Mesenchymal stem cell (in vitro differentiated cells and primary cell): ENCODE measurements around the gene LIMS1.
"Not testable (repeated sequence)": the region's sequence is repeated elsewhere in the genome, so short reads cannot be mapped to it uniquely, and the experiment has no call there.

Source experiments
- DNase-seq: peaks from one replicate; pipeline ENCODE4 v3.0.0-alpha.2; 2013
- H2AFZ ChIP-seq: one replicate; pipeline ENCODE4 v1.6.1; 2013; ENCODE audit warnings: low read depth, mild to moderate bottlenecking, control low read depth, inconsistent platforms, low read length, moderate library complexity
- H2AK5ac ChIP-seq: 2 replicates; pipeline ENCODE4 v1.6.1; 2013; ENCODE audit warnings: low read length, moderate library complexity, mild to moderate bottlenecking, inconsistent platforms; ENCODE audit not compliant: severe bottlenecking
- H2BK120ac ChIP-seq: one replicate; pipeline ENCODE4 v1.6.1; 2013; ENCODE audit warnings: low read depth, mild to moderate bottlenecking, inconsistent platforms, low read length, moderate library complexity
- H2BK12ac ChIP-seq, 2 experiments: one replicate each; pipeline ENCODE4 v1.6.1; 2013; ENCODE audit warnings: inconsistent platforms in 2 of 2, low read length in 2 of 2, mild to moderate bottlenecking in 2 of 2, moderate library complexity in 2 of 2, control low read depth in 1 of 2
- H2BK15ac ChIP-seq: one replicate; pipeline ENCODE4 v1.6.1; 2013; ENCODE audit warnings: mild to moderate bottlenecking, low read depth, inconsistent platforms; ENCODE audit not compliant: poor library complexity, severe bottlenecking
- H2BK5ac ChIP-seq: 2 replicates; pipeline ENCODE4 v1.6.1; 2013; ENCODE audit warnings: low read depth, mild to moderate bottlenecking, low read length, control low read depth, inconsistent platforms; ENCODE audit not compliant: poor library complexity, severe bottlenecking
- H3K14ac ChIP-seq, 2 experiments: one replicate each; pipeline ENCODE4 v1.6.1; 2013; ENCODE audit warnings: inconsistent platforms in 2 of 2, low read length in 2 of 2, control low read depth in 1 of 2, mild to moderate bottlenecking in 1 of 2, moderate library complexity in 1 of 2
- H3K18ac ChIP-seq, 2 experiments: one replicate each; pipeline ENCODE4 v1.6.1; 2013; ENCODE audit warnings: inconsistent platforms in 2 of 2, low read length in 2 of 2, control low read depth in 1 of 2, low read depth in 1 of 2, mild to moderate bottlenecking in 1 of 2
- H3K23ac ChIP-seq, 2 experiments: one replicate each; pipeline ENCODE4 v1.6.1; 2013; ENCODE audit warnings: inconsistent platforms in 2 of 2, low read length in 2 of 2, mild to moderate bottlenecking in 2 of 2, moderate library complexity in 2 of 2, control low read depth in 1 of 2
- H3K27ac ChIP-seq: 2 replicates; pipeline ENCODE4 v1.5.1; 2013; ENCODE audit warnings: mild to moderate bottlenecking, moderate library complexity, low read length, control low read depth, inconsistent platforms; ENCODE audit not compliant: poor library complexity, severe bottlenecking
- H3K27me3 ChIP-seq, 2 experiments: 2 replicates each; pipeline versions ENCODE4 v1.6.1 to v1.7.0; 2013; ENCODE audit warnings: low read length in 2 of 2, mild to moderate bottlenecking in 2 of 2, moderate library complexity in 2 of 2, control low read depth in 1 of 2, inconsistent platforms in 1 of 2; ENCODE audit not compliant: control insufficient read depth in 1 of 2, insufficient read depth in 1 of 2
- H3K36me3 ChIP-seq, 2 experiments: 2 replicates each; pipeline versions ENCODE4 v1.6.1 to v1.7.0; 2013; ENCODE audit warnings: low read length in 2 of 2, control low read depth in 1 of 2, inconsistent platforms in 1 of 2, low read depth in 1 of 2, mild to moderate bottlenecking in 1 of 2; ENCODE audit not compliant: insufficient read depth in 2 of 2, control insufficient read depth in 1 of 2
- H3K4ac ChIP-seq, 2 experiments: one replicate each; pipeline ENCODE4 v1.6.1; 2013; ENCODE audit warnings: inconsistent platforms in 2 of 2, low read length in 2 of 2, mild to moderate bottlenecking in 2 of 2, moderate library complexity in 2 of 2, control low read depth in 1 of 2, low read depth in 1 of 2
- H3K4me1 ChIP-seq: 2 replicates; pipeline ENCODE4 v1.6.1; 2013; ENCODE audit warnings: low read depth, low read length, control low read depth; ENCODE audit not compliant: control insufficient read depth, insufficient read depth
- H3K4me2 ChIP-seq: 2 replicates; pipeline ENCODE4 v1.6.1; 2013; ENCODE audit warnings: low read length, mild to moderate bottlenecking, inconsistent platforms; ENCODE audit not compliant: poor library complexity, severe bottlenecking
- H3K4me3 ChIP-seq, 2 experiments: 2 replicates each; pipeline versions ENCODE4 v1.5.1 to v1.7.0; 2013; ENCODE audit warnings: low read length in 2 of 2, mild to moderate bottlenecking in 2 of 2, control low read depth in 1 of 2, low read depth in 1 of 2; ENCODE audit not compliant: insufficient read depth in 1 of 2
- H3K79me1 ChIP-seq: replicated peaks from 2 replicates; pipeline ENCODE4 v1.6.1; 2013; ENCODE audit warnings: mild to moderate bottlenecking, control low read depth, low read length, inconsistent platforms; ENCODE audit not compliant: poor library complexity, severe bottlenecking
- H3K9ac ChIP-seq: 2 replicates; pipeline ENCODE4 v1.7.0; 2013; ENCODE audit warnings: mild to moderate bottlenecking, low read length, moderate library complexity
- H3K9me3 ChIP-seq: 2 replicates; pipeline ENCODE4 v1.7.0; 2013; ENCODE audit warnings: mild to moderate bottlenecking, low read length; ENCODE audit not compliant: control insufficient read depth
- H4K8ac ChIP-seq: one replicate; pipeline ENCODE4 v1.6.1; 2013; ENCODE audit warnings: inconsistent platforms, mild to moderate bottlenecking, low read length, moderate library complexity
- H4K91ac ChIP-seq: one replicate; pipeline ENCODE4 v1.6.1; 2013; ENCODE audit warnings: mild to moderate bottlenecking, low read length, inconsistent platforms
- WGBS: methylation state at CpG from one replicate; pipeline ENCODE4 v1.1.7; 2013; ENCODE audit warnings: mixed read lengths; 5-methylcytosine and 5-hydroxymethylcytosine counted together

Gene LIMS1

GRCh38 chr2:108667140-108667539, 132.9 kb downstream of the LIMS1 start:
- not testable (repeated sequence) for H3K36me3 ChIP-seq, H3K23ac ChIP-seq, H3K18ac ChIP-seq, H3K4me2 ChIP-seq, H2BK120ac ChIP-seq, H3K9me3 ChIP-seq, H3K4me3 ChIP-seq, H4K91ac ChIP-seq, H3K4me1 ChIP-seq, H4K8ac ChIP-seq, H2AFZ ChIP-seq, H3K27me3 ChIP-seq, H2BK15ac ChIP-seq, H3K4ac ChIP-seq, H3K14ac ChIP-seq, H3K79me1 ChIP-seq, DNase-seq, H2AK5ac ChIP-seq, H2BK12ac ChIP-seq, H3K9ac ChIP-seq, H3K27ac ChIP-seq, H2BK5ac ChIP-seq
- WGBS = 100% methylated on average over 2 of the region's 2 CpGs

- not testable (repeated sequence) for DNase-seq, H4K8ac ChIP-seq, H3K4me1 ChIP-seq, H3K9ac ChIP-seq, H2BK12ac ChIP-seq, H2AK5ac ChIP-seq, H3K9me3 ChIP-seq, H3K79me1 ChIP-seq, H3K14ac ChIP-seq, H2BK5ac ChIP-seq, H3K4me2 ChIP-seq, H2BK15ac ChIP-seq, H3K23ac ChIP-seq, H3K4ac ChIP-seq, H2BK120ac ChIP-seq, H3K4me3 ChIP-seq, H4K91ac ChIP-seq, H3K18ac ChIP-seq, H3K27me3 ChIP-seq, H3K27ac ChIP-seq, H2AFZ ChIP-seq
- peaks cover 9 to 13% of the 10 kb centered on the region in 2 experiments for H3K36me3 ChIP-seq
- 100% methylated on average over 1 of the region's 1 CpG for WGBS
Measured at GRCh38 chr2:108670282-108670681, 136.0 kb downstream of the LIMS1 start.

- H4K91ac ChIP-seq, DNase-seq, H3K4me2 ChIP-seq, H3K14ac ChIP-seq, H3K79me1 ChIP-seq, H3K18ac ChIP-seq, H2AK5ac ChIP-seq, H3K4ac ChIP-seq, H2BK5ac ChIP-seq, H2AFZ ChIP-seq, H3K4me1 ChIP-seq, H3K9ac ChIP-seq, H3K9me3 ChIP-seq, H2BK120ac ChIP-seq, H2BK12ac ChIP-seq, H3K4me3 ChIP-seq, H3K27me3 ChIP-seq, H3K23ac ChIP-seq, H2BK15ac ChIP-seq, H3K27ac ChIP-seq, H4K8ac ChIP-seq: not testable (repeated sequence)
- H3K36me3 ChIP-seq = peaks cover 13 to 30% of the 10 kb centered on the region in 2 experiments
- no CpG with 5 or more reads among the region's 6 CpGs for WGBS
Measured at GRCh38 chr2:108672200-108672805, 138.0 kb downstream of the LIMS1 start.

GRCh38 chr2:108676522-108676921, 142.3 kb downstream of the LIMS1 start:
- H2BK5ac ChIP-seq, H3K27me3 ChIP-seq, H3K14ac ChIP-seq, H2BK120ac ChIP-seq, H4K91ac ChIP-seq, H3K4me3 ChIP-seq, H3K18ac ChIP-seq, H2BK12ac ChIP-seq, DNase-seq, H3K23ac ChIP-seq, H3K79me1 ChIP-seq, H2AFZ ChIP-seq, H3K9me3 ChIP-seq, H4K8ac ChIP-seq, H2AK5ac ChIP-seq, H3K27ac ChIP-seq, H3K9ac ChIP-seq, H2BK15ac ChIP-seq, H3K4me1 ChIP-seq, H3K4ac ChIP-seq, H3K4me2 ChIP-seq: not testable (repeated sequence)
- peaks cover 23 to 42% of the 10 kb centered on the region in 2 experiments for H3K36me3 ChIP-seq
- no CpG with 5 or more reads among the region's 1 CpG for WGBS
